HCT116 (cell line): Measurements from ENCODE around the gene CHAF1B. TPM values are rescaled to one million over a fixed set of nuclear protein-coding genes. Genes with fewer than 3 reads are reported as not detected.

Experiments
- ATAC-seq: fragments of 200-7000 bp; cut with Tn5 transposase; 2 replicates; pipeline ENCODE4 v1.9.1; 2020; ENCODE audit warnings: mild to moderate bottlenecking, moderate library complexity
- BruUV-seq: library from RNA; stranded (reverse); fragments of 400-500 nt; replicated peaks from 2 replicates; lab custom pipeline; 2021; lab: Mats Ljungman, UMichigan
- CTCF ChIA-PET: fragments of 300-600 bp; sonication (Branson Sonifier 250); formaldehyde crosslinking; loops from one replicate; lab custom pipeline; 2021; ENCODE audit warnings: antibody characterized with exemption; lab: Charles Lee
- POLR2A ChIA-PET: fragments of 300-600, 350-600 bp; sonication (Branson Sonifier 250); formaldehyde crosslinking; loops from one replicate; lab custom pipeline; 2021; ENCODE audit warnings: antibody characterized with exemption; lab: Charles Lee
- RAD21 ChIA-PET, 2 experiments: fragments of 300-600 bp; sonication (Branson Sonifier 250); formaldehyde crosslinking; loops; one replicate each; lab custom pipeline; 2023; ENCODE audit warnings: low total read pairs in 2 of 2; ENCODE audit not compliant: uncharacterized antibody in 2 of 2, unreplicated experiment in 2 of 2, low non-redundant PET in 1 of 2; lab: Charles Lee
- DNase-seq: peaks from one replicate; pipeline ENCODE4 v3.0.0-alpha.2; 2010; ENCODE audit warnings: low read depth, low spot score
- H2AFZ ChIP-seq: fragments of 200-600 bp; shearing (Covaris generic), sonication (generic); 2 replicates; pipeline ENCODE4 v1.6.1; 2017; ENCODE audit warnings: low read depth, mixed run types, mixed read lengths, antibody characterized with exemption, low read length; ENCODE audit not compliant: poor library complexity, severe bottlenecking
- H3K27ac ChIP-seq: 2 replicates; pipeline ENCODE4 v1.5.1; 2012; ENCODE audit warnings: low read depth, low read length
- H3K27me3 ChIP-seq: fragments of 200-600 bp; sonication (generic); 2 replicates; pipeline ENCODE4 v1.6.1; 2016; ENCODE audit warnings: mixed run types, low read length, mixed read lengths; ENCODE audit not compliant: insufficient read depth
- H3K36me3 ChIP-seq, 2 experiments: fragments of 200-500 bp in 1 of 2; fragments of 200-600 bp in 1 of 2; sonication (Bioruptor generic) in 1 of 2; sonication (generic) in 1 of 2; 2 replicates each; pipeline versions ENCODE4 v1.5.1 to v1.6.1; 2014 to 2016; ENCODE audit warnings: low read length in 2 of 2, inconsistent platforms in 1 of 2, mixed read lengths in 1 of 2, mixed run types in 1 of 2; ENCODE audit not compliant: insufficient read depth in 2 of 2, control insufficient read depth in 1 of 2
- H3K4me1 ChIP-seq, 2 experiments: fragments of 200-600 bp in 1 of 2; sonication (generic) in 1 of 2; 2 replicates each; pipeline versions ENCODE4 v1.5.1 to v1.6.1; 2012 to 2017; ENCODE audit warnings: low read length in 2 of 2, inconsistent platforms in 1 of 2, mild to moderate bottlenecking in 1 of 2, mixed read lengths in 1 of 2, mixed run types in 1 of 2, moderate library complexity in 1 of 2; ENCODE audit not compliant: insufficient read depth in 2 of 2, control insufficient read depth in 1 of 2
- H3K4me2 ChIP-seq: fragments of 200-600 bp; sonication (generic); 2 replicates; pipeline ENCODE4 v1.6.1; 2017; ENCODE audit warnings: mixed run types, low read length, mixed read lengths
- H3K4me3 ChIP-seq, 2 experiments: fragments of 200-600 bp in 1 of 2; sonication (generic) in 1 of 2; replicated peaks in 1 of 2; 2 replicates each; pipeline ENCODE4 v1.5.1; 2011 to 2016; ENCODE audit warnings: low read length in 2 of 2, control low read depth in 1 of 2, low read depth in 1 of 2, mild to moderate bottlenecking in 1 of 2, mixed read lengths in 1 of 2, mixed run types in 1 of 2
- H3K79me2 ChIP-seq: fragments of 200-600 bp; sonication (generic); 2 replicates; pipeline ENCODE4 v1.6.1; 2017; ENCODE audit warnings: mild to moderate bottlenecking, mixed run types, low read length, moderate library complexity, mixed read lengths; ENCODE audit not compliant: insufficient read depth
- H3K9ac ChIP-seq: fragments of 200-600 bp; sonication (generic); 2 replicates; pipeline ENCODE4 v1.6.1; 2016; ENCODE audit warnings: low read length, mixed read lengths
- H3K9me2 ChIP-seq: fragments of 200-600 bp; sonication (generic), shearing (Covaris generic); 2 replicates; pipeline ENCODE4 v1.6.1; 2017; ENCODE audit warnings: mixed run types, mild to moderate bottlenecking, moderate library complexity; ENCODE audit not compliant: insufficient read depth
- H3K9me3 ChIP-seq, 2 experiments: fragments of 200-500 bp in 1 of 2; fragments of 200-600 bp in 1 of 2; sonication (Bioruptor generic) in 1 of 2; sonication (generic) in 1 of 2; 2 replicates each; pipeline ENCODE4 v1.6.1; 2014 to 2017; ENCODE audit warnings: low read length in 2 of 2, mixed read lengths in 2 of 2, inconsistent platforms in 1 of 2, low read depth in 1 of 2, mild to moderate bottlenecking in 1 of 2, mixed run types in 1 of 2, moderate library complexity in 1 of 2; ENCODE audit not compliant: control insufficient read depth in 1 of 2, insufficient read depth in 1 of 2
- H4K20me1 ChIP-seq: fragments of 200-600 bp; sonication (generic), shearing (Covaris generic); 2 replicates; pipeline ENCODE4 v1.6.1; 2017; ENCODE audit warnings: mixed run types, mild to moderate bottlenecking, moderate library complexity; ENCODE audit not compliant: insufficient read depth
- ATF3 ChIP-seq: IDR thresholded peaks from 2 replicates; pipeline ENCODE4 v1.6.1; 2012
- EZH2phosphoT487 ChIP-seq: fragments of 200-600 bp; IDR thresholded peaks from 2 replicates; pipeline ENCODE4 v1.6.1; 2018; ENCODE audit warnings: antibody characterized with exemption, borderline replicate concordance
- POLR2A ChIP-seq: IDR thresholded peaks from 2 replicates; pipeline ENCODE4 v1.7.0; 2011; ENCODE audit warnings: borderline replicate concordance; ENCODE audit not compliant: insufficient read depth, insufficient read length; ENCODE audit errors: extremely low read depth
- TCF7L2 ChIP-seq: IDR thresholded peaks from 2 replicates; pipeline ENCODE4 v1.7.0; 2011; ENCODE audit warnings: borderline replicate concordance, inconsistent platforms; ENCODE audit not compliant: insufficient read depth, insufficient read length; ENCODE audit errors: extremely low read depth
- YY1 ChIP-seq: IDR thresholded peaks from 2 replicates; pipeline ENCODE4 v1.6.1; 2011; ENCODE audit warnings: low read length, low read depth, moderate library complexity, mild to moderate bottlenecking; ENCODE audit not compliant: insufficient replicate concordance; ENCODE audit errors: extremely low read depth
- ZBTB33 ChIP-seq: IDR thresholded peaks from 2 replicates; pipeline ENCODE4 v1.6.1; 2011; ENCODE audit warnings: mild to moderate bottlenecking, low read length, moderate library complexity; ENCODE audit not compliant: insufficient replicate concordance; ENCODE audit errors: extremely low read depth
- intact Hi-C: fragments of 100-400 bp; cut with micrococcal nuclease; formaldehyde crosslinking; loops from 2 replicates; pipeline ENCODE4 v1.10.0; 2022
- total RNA-seq: library from RNA; stranded (reverse); gene quantifications from one replicate; pipeline ENCODE4 v1.2.1, GENCODE V29; 2021; ENCODE audit not compliant: unreplicated experiment
- TF ChIP-seq, protein P1 (sequence below): IDR thresholded peaks from 2 replicates; pipeline ENCODE4 v1.6.1; 2012; ENCODE audit warnings: low read depth

Gene CHAF1B
- total RNA-seq, 1 experiment from 2014 or later: 26.1 TPM

DNA sequence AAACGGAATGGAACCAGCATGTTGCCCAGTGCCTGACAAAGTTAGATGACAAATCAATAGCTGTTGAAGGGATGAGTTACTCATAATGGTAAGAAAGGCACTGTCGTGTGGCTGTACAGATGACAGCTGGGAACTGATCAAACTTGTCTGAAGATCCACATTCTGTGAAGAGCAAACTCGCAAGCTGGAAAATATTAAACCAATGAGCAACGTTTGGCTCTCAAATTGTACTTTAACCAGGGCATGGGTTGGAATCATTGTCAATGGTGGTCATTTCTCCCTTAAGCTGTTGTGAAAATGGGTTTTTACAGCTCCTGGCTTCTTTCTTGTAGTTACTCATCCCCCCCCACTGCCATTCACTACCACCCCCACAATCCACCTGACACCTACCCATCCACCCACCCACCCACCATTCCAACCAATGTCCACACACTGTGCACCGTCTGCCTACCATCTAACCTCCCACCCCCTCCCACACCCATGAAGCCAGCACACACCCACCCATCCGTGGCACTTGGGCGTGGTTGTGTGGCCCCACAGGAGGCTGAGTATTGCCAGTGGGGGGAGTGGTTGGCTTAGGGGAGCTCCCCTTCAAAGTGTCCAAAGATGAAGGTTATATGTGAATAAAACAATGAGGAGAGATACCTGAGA lies 48.0 kb downstream of the CHAF1B start:
- H3K27me3 ChIP-seq: no peaks in the 10 kb centered on the region
- CTCF ChIA-PET: no interaction called here
- DNase-seq: no peak
- H3K4me1 ChIP-seq: peaks cover 22 to 40% of the 10 kb centered on the region in 2 experiments
- H3K9me2 ChIP-seq: no peaks in the 10 kb centered on the region
- TF ChIP-seq YY1 (no peak), ZBTB33 (no peak), EZH2phosphoT487 (no peak), POLR2A (no peak), TCF7L2 (no peak), ATF3 (no peak)
- TF ChIP-seq, protein P1, sequence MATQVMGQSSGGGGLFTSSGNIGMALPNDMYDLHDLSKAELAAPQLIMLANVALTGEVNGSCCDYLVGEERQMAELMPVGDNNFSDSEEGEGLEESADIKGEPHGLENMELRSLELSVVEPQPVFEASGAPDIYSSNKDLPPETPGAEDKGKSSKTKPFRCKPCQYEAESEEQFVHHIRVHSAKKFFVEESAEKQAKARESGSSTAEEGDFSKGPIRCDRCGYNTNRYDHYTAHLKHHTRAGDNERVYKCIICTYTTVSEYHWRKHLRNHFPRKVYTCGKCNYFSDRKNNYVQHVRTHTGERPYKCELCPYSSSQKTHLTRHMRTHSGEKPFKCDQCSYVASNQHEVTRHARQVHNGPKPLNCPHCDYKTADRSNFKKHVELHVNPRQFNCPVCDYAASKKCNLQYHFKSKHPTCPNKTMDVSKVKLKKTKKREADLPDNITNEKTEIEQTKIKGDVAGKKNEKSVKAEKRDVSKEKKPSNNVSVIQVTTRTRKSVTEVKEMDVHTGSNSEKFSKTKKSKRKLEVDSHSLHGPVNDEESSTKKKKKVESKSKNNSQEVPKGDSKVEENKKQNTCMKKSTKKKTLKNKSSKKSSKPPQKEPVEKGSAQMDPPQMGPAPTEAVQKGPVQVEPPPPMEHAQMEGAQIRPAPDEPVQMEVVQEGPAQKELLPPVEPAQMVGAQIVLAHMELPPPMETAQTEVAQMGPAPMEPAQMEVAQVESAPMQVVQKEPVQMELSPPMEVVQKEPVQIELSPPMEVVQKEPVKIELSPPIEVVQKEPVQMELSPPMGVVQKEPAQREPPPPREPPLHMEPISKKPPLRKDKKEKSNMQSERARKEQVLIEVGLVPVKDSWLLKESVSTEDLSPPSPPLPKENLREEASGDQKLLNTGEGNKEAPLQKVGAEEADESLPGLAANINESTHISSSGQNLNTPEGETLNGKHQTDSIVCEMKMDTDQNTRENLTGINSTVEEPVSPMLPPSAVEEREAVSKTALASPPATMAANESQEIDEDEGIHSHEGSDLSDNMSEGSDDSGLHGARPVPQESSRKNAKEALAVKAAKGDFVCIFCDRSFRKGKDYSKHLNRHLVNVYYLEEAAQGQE: no peak
- H3K4me3 ChIP-seq: no peak overlapping the region
- H3K27ac ChIP-seq: no peak overlapping the region
- H3K36me3 ChIP-seq: no peaks in the 10 kb centered on the region
- RAD21 ChIA-PET: no interaction called here
- H2AFZ ChIP-seq: no peak overlapping the region
- POLR2A ChIA-PET: no interaction called here
- no peak overlapping the region for H3K4me2 ChIP-seq
- H3K79me2 ChIP-seq: no peaks in the 10 kb centered on the region
- intact Hi-C loops: no loop called here
- no peaks in the 10 kb centered on the region for H4K20me1 ChIP-seq
- no peak for ATAC-seq
- H3K9me3 ChIP-seq: no peaks in the 10 kb centered on the region
- H3K9ac ChIP-seq: no peak overlapping the region
- no TSS peak for BruUV-seq
